DND-41 (cell line): Measurements from ENCODE around the gene TNFSF13B.

ENCODE experiments used
- CTCF ChIP-seq: IDR thresholded peaks from 2 replicates; pipeline ENCODE4 v1.5.1; 2012; ENCODE audit warnings: borderline replicate concordance, low read length, moderate library complexity, mild to moderate bottlenecking; ENCODE audit not compliant: poor library complexity, severe bottlenecking; ENCODE audit errors: extremely low read depth
- EZH2 ChIP-seq: IDR thresholded peaks from 3 replicates; pipeline ENCODE4 v1.6.1; 2012; ENCODE audit warnings: borderline replicate concordance, low read depth, mild to moderate bottlenecking, moderate library complexity, low read length, inconsistent platforms; ENCODE audit not compliant: severe bottlenecking

- TF ChIP-seq CTCF: no peak
- TF ChIP-seq EZH2: no peak
Observed at GRCh38 chr13:108266321-108266990, 3.1 kb upstream of the TNFSF13B start.
